HL-60 (cell line): ENCODE measurements around the gene CCDC97.
A peak's percentile ranks its signal among the peaks of the same experiment; 100 is the strongest.

Experiments
- DNase-seq, 2 experiments: peaks; one replicate each; pipeline ENCODE4 v3.0.0-alpha.2; 2010 to 2020; ENCODE audit warnings: low read depth in 1 of 2, low spot score in 1 of 2
- H3K27ac ChIP-seq: fragments of 250-450 bp; sonication (Bioruptor Pico); replicated peaks from 2 replicates; pipeline ENCODE4 v1.5.1; 2020; ENCODE audit warnings: mild to moderate bottlenecking, moderate library complexity
- H3K27me3 ChIP-seq: fragments of 250-450 bp; sonication (Bioruptor Pico); 2 replicates; pipeline ENCODE4 v1.5.1; 2021; ENCODE audit warnings: mild to moderate bottlenecking, moderate library complexity; ENCODE audit not compliant: insufficient read depth, poor library complexity, severe bottlenecking
- H3K4me3 ChIP-seq: replicated peaks from 2 replicates; pipeline ENCODE4 v1.5.1; 2011; ENCODE audit warnings: mild to moderate bottlenecking, control low read depth, low read length; ENCODE audit not compliant: insufficient read depth
- GABPA ChIP-seq: IDR thresholded peaks from 2 replicates; pipeline ENCODE4 v1.6.1; 2012; ENCODE audit warnings: low read depth
- POLR2AphosphoS5 ChIP-seq: IDR thresholded peaks from 2 replicates; pipeline ENCODE4 v1.6.1; 2012; ENCODE audit warnings: low read depth
- SPI1 ChIP-seq: IDR thresholded peaks from 2 replicates; pipeline ENCODE4 v1.6.1; 2012; ENCODE audit warnings: low read depth, mild to moderate bottlenecking, borderline replicate concordance
- TF ChIP-seq, protein P1 (sequence below): IDR thresholded peaks from one replicate; pipeline ENCODE4 v1.5.1; 2011; ENCODE audit warnings: low read length, control low read depth, inconsistent platforms; ENCODE audit not compliant: insufficient read depth
- TF ChIP-seq, protein P2 (sequence below): IDR thresholded peaks from 2 replicates; pipeline ENCODE4 v1.6.1; 2012; ENCODE audit warnings: low read depth; ENCODE audit not compliant: insufficient replicate concordance

CCDC97 gene

DNA sequence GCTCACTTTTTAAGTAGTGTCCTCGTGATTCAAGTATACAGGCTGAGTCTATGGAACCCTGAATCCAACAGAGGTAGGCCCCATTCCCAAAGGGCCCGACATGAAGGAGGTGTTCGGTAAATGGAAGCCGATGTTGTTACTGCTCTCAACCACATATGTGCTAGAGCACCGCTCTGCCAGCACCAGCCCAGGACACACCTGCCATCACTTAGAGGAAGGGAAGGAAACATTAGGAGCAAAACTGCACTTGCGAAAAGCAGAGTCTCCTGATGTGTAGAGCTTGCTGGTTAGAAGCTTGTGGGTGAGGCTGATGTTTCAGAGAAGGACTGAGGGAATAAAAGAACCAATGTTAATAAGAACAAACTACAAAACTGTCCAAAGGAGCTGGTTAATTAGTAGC is 9.4 kb upstream of the CCDC97 start:
- H3K27me3 ChIP-seq: no peaks in the 10 kb centered on the region
- no peak overlapping the region for H3K4me3 ChIP-seq
- no peak for DNase-seq
- H3K27ac ChIP-seq: no peak overlapping the region
- TF ChIP-seq GABPA (no peak), SPI1 (no peak), POLR2AphosphoS5 (no peak)
- TF ChIP-seq, protein P1, sequence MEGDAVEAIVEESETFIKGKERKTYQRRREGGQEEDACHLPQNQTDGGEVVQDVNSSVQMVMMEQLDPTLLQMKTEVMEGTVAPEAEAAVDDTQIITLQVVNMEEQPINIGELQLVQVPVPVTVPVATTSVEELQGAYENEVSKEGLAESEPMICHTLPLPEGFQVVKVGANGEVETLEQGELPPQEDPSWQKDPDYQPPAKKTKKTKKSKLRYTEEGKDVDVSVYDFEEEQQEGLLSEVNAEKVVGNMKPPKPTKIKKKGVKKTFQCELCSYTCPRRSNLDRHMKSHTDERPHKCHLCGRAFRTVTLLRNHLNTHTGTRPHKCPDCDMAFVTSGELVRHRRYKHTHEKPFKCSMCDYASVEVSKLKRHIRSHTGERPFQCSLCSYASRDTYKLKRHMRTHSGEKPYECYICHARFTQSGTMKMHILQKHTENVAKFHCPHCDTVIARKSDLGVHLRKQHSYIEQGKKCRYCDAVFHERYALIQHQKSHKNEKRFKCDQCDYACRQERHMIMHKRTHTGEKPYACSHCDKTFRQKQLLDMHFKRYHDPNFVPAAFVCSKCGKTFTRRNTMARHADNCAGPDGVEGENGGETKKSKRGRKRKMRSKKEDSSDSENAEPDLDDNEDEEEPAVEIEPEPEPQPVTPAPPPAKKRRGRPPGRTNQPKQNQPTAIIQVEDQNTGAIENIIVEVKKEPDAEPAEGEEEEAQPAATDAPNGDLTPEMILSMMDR: no peak
- TF ChIP-seq, protein P2, sequence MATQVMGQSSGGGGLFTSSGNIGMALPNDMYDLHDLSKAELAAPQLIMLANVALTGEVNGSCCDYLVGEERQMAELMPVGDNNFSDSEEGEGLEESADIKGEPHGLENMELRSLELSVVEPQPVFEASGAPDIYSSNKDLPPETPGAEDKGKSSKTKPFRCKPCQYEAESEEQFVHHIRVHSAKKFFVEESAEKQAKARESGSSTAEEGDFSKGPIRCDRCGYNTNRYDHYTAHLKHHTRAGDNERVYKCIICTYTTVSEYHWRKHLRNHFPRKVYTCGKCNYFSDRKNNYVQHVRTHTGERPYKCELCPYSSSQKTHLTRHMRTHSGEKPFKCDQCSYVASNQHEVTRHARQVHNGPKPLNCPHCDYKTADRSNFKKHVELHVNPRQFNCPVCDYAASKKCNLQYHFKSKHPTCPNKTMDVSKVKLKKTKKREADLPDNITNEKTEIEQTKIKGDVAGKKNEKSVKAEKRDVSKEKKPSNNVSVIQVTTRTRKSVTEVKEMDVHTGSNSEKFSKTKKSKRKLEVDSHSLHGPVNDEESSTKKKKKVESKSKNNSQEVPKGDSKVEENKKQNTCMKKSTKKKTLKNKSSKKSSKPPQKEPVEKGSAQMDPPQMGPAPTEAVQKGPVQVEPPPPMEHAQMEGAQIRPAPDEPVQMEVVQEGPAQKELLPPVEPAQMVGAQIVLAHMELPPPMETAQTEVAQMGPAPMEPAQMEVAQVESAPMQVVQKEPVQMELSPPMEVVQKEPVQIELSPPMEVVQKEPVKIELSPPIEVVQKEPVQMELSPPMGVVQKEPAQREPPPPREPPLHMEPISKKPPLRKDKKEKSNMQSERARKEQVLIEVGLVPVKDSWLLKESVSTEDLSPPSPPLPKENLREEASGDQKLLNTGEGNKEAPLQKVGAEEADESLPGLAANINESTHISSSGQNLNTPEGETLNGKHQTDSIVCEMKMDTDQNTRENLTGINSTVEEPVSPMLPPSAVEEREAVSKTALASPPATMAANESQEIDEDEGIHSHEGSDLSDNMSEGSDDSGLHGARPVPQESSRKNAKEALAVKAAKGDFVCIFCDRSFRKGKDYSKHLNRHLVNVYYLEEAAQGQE: no peak

DNA sequence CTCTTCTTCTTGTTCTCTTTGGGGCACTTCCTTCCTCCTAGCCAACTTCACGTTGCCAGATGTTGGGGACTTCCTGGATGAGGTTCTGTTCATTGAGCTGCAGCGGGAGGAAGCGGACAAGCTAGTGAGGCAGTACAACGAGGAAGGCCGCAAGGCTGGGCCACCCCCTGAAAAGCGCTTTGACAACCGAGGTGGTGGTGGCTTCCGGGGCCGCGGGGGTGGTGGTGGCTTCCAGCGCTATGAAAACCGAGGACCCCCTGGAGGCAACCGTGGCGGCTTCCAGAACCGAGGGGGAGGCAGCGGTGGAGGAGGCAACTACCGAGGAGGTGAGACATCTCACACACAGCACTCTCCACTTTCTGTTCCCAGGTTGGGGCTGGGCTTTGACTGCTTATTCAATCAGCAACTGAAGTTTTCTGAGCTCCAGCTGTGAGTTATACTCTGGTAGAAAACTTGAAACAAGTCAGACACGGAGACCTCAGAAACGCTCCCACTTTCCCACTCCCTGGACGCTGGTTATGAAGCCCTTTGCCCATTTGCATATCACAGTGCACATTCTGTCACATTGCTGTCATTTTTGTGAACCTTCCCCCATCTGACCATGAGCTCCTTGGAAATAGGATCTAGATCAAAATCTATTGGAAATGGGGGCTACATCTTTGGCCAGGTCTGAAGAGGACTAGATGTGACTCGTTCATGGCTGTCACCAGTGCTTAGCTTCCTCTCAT is 7.2 kb upstream of the CCDC97 start:
- TF ChIP-seq, protein P2: no peak
- TF ChIP-seq, protein P1: no peak
- TF ChIP-seq GABPA: no peak
- no peak for TF ChIP-seq SPI1
- TF ChIP-seq POLR2AphosphoS5: no peak
- peak in 1 of 2 experiments; percentile 45 for DNase-seq
- H3K27ac ChIP-seq: no peak overlapping the region
- H3K4me3 ChIP-seq: no peak overlapping the region
- H3K27me3 ChIP-seq: no peaks in the 10 kb centered on the region

DNA sequence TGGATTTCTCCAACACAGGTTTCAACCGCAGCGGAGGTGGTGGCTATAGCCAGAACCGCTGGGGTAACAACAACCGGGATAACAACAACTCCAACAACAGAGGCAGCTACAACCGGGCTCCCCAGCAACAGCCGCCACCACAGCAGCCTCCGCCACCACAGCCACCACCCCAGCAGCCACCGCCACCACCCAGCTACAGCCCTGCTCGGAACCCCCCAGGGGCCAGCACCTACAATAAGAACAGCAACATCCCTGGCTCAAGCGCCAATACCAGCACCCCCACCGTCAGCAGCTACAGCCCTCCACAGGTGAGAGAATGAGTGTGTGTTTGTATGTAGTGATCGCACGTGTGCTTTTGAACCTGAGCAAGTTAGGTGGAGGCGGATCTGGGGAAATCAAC is 6.0 kb upstream of the CCDC97 start:
- no peak for DNase-seq
- Histone ChIP-seq H3K27me3 (no peaks in the 10 kb centered on the region), H3K27ac (no peak overlapping the region), H3K4me3 (no peak overlapping the region)
- TF ChIP-seq GABPA (no peak), SPI1 (no peak), POLR2AphosphoS5 (no peak)
- TF ChIP-seq, protein P2: no peak
- TF ChIP-seq, protein P1: no peak
